ENCODE data around the gene STRADB.

- TF ChIP-seq, protein P1, sequence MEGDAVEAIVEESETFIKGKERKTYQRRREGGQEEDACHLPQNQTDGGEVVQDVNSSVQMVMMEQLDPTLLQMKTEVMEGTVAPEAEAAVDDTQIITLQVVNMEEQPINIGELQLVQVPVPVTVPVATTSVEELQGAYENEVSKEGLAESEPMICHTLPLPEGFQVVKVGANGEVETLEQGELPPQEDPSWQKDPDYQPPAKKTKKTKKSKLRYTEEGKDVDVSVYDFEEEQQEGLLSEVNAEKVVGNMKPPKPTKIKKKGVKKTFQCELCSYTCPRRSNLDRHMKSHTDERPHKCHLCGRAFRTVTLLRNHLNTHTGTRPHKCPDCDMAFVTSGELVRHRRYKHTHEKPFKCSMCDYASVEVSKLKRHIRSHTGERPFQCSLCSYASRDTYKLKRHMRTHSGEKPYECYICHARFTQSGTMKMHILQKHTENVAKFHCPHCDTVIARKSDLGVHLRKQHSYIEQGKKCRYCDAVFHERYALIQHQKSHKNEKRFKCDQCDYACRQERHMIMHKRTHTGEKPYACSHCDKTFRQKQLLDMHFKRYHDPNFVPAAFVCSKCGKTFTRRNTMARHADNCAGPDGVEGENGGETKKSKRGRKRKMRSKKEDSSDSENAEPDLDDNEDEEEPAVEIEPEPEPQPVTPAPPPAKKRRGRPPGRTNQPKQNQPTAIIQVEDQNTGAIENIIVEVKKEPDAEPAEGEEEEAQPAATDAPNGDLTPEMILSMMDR (IDR thresholded peaks at IDR 0.05; ENCODE audit: extremely low read depth in 1 of 2, insufficient read depth in 1 of 2, low read depth in 1 of 2, low read length in 2 of 2), result no peak
- TF ChIP-seq POLR2A (IDR thresholded peaks at IDR 0.05; ENCODE audit: low read depth, low read length), result no peak
- no peak for TF ChIP-seq POLR2AphosphoS5 (IDR thresholded peaks at IDR 0.05; ENCODE audit: insufficient read depth, low read depth, low read length)
- no peak for TF ChIP-seq EZH2 (IDR thresholded peaks at IDR 0.05; ENCODE audit: borderline replicate concordance, low read depth, low read length, severe bottlenecking)
- no peak for TF ChIP-seq GATA2 (IDR thresholded peaks at IDR 0.05; ENCODE audit: insufficient read depth, insufficient read length, low read depth, low read length)
Measured at GRCh38 chr2:201465524-201465971, 14.0 kb downstream of the STRADB start.

Data from endothelial cell of umbilical vein (primary cell).